ENCODE results near the gene SPATA2L. TPM values are rescaled to one million over a fixed set of nuclear protein-coding genes. Genes with fewer than 3 reads are reported as not detected.
"Not testable (repeated sequence)": the region's sequence is repeated elsewhere in the genome, so short reads cannot be mapped to it uniquely, and the experiment has no call there.

The SPATA2L gene
- total RNA-seq, 8 experiments from 2014 or later = 2.1 to 10.7 (median 6.2) TPM

DNA sequence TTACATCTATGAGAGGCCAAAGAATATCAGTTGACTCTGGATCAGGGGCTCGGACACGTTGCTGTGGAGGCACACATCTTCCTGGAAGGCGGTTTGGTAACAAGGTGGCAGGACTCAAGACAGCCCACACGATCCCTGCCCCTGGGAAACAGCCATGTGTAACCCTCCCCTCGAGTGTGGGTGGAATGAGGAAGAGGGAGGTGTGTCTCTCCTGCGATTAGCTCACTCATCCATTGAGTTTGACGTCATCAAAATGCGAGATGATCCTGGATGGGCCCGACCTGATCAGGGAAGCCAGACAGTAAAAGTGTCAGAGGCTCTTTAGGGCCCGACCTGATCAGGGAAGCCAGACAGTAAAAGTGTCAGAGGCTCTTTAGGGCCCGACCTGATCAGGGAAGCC, 37.3 kb downstream of the SPATA2L start:
- in situ Hi-C loops (cut with MboI; ENCODE audit: low pct_unique_long_range_greater_than_20kb in 2 of 9, low sequenced_read_pairs in 9 of 9, unreplicated experiment in 9 of 9); H3K4me1 ChIP-seq (replicated peaks in 1 of 2); H3K4me3 ChIP-seq; H3K27ac ChIP-seq: not testable (repeated sequence)
- WGBS, 10 experiments = 40 to 90% (median 82%) methylated on average over 1 to 7 of the region's 11 CpGs; no CpG with 5 or more reads in 6 of the 10 experiments
- ATAC-seq (replicated peaks in 6 of 8) = peak in 3 of 8 experiments; percentile 30 to 61 (median 59)

- Histone ChIP-seq H3K27ac (no peak overlapping the region), H3K4me1 (replicated peaks in 1 of 2) (peaks cover 13% of the 10 kb centered on the region in 2 donors), H3K4me3 (no peak overlapping the region)
- in situ Hi-C loops (cut with MboI; ENCODE audit: low pct_unique_long_range_greater_than_20kb in 2 of 9, low sequenced_read_pairs in 9 of 9, unreplicated experiment in 9 of 9) = no loop called here
- 84 to 100% (median 100%) methylated on average over 2 to 7 of the region's 9 CpGs; no CpG with 5 or more reads in 2 of the 10 experiments for WGBS, 10 experiments
- ATAC-seq (replicated peaks in 6 of 8) = no peak
These were observed 40.3 kb downstream of the SPATA2L start for GRCh38 chr16:89661215-89661614.

DNA sequence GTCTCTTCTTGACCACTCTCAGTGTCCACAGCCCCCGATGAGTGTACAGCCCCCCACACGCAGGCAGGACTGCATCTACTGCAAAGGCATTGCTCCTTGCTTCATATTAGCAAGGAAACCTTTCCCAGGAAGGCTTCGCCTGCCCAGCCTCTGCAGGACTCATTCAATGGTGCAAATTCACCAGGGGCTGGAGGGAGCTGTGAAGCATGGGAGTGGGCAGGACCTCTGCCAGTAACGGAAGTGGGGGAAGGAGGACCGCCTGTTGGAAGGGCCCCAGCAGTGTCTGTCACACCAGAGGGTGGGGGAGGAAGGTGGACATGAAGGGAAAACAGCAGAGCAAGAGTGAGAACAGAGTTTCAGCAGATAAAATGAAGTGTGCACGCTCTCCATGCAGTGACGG, 41.4 kb downstream of the SPATA2L start:
- no peak for ATAC-seq (replicated peaks in 6 of 8)
- no peak overlapping the region for H3K4me3 ChIP-seq
- peaks cover 13 to 15% of the 10 kb centered on the region in 2 donors for H3K4me1 ChIP-seq (replicated peaks in 1 of 2)
- H3K27ac ChIP-seq = no peak overlapping the region
- WGBS, 10 experiments = 88 to 100% (median 92%) methylated on average over 1 to 6 of the region's 7 CpGs; no CpG with 5 or more reads in 5 of the 10 experiments
- in situ Hi-C loops (cut with MboI; ENCODE audit: low pct_unique_long_range_greater_than_20kb in 2 of 9, low sequenced_read_pairs in 9 of 9, unreplicated experiment in 9 of 9) = no loop called here

- peaks cover 13 to 15% of the 10 kb centered on the region in 2 donors for H3K4me1 ChIP-seq (replicated peaks in 1 of 2)
- H3K27ac ChIP-seq = peak overlapping the region; percentile 28 to 83
- 5 to 80% (median 18%) methylated on average over 1 to 22 of the region's 27 CpGs; no CpG with 5 or more reads in 2 of the 10 experiments for WGBS, 10 experiments
- peak; percentile 14 to 29 (median 24) for ATAC-seq (replicated peaks in 6 of 8)
- peak overlapping the region; percentile 71 to 95 (median 81) for H3K4me3 ChIP-seq
- in situ Hi-C loops (cut with MboI; ENCODE audit: low pct_unique_long_range_greater_than_20kb in 2 of 9, low sequenced_read_pairs in 9 of 9, unreplicated experiment in 9 of 9) = no loop called here
These were observed 43.2 kb downstream of the SPATA2L start for GRCh38 chr16:89658221-89658879.

DNA sequence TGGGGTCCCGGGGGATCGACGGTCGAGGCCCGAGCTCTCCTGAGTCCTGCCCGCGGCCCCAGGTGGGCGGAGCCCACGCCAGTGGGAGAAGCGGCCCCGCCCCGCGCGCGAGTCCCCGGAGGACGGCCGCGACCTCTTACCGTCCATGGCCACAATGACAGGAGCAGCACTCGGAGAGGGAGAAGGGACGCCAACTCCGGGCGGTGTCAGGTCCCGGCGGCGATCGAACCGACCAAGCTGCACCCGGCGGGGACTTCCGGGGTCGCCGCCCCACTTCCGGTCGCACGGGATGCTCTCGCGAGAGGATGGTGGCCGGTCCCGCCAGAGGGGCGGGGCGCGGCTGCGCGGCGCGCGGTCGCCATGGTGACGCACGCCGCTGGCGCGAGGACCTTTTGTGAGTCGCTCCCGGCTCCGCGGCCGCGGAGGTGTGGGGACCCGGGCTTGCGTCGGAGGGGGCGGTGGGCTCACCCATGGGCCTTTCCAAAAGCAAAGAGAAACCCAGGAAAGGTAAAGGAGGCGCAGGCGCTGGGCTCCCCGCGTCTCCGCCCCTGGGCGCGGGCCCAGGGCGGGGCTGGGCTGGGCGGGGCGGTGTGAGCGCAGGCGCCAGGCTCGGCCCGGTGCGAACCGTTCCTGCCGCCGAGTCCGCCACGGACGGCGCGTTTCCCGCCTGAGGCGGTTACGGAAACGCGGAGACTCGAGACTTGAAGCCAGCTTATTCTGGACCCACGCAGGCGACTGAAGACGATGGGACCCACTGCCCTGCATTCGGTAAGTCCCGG, 43.9 kb downstream of the SPATA2L start, which contains the start of the genes CHMP1A and SPATA33:
TSS of gene CHMP1A (minus strand) at position 267 of the 779 bp plus-strand sequence. CDS start at position 147, 120 bp downstream.
TSS of gene SPATA33 (plus strand) at position 395 of the 779 bp plus-strand sequence. CDS start at position 471, 76 bp downstream.
- peak within 1 kb of the TSS; percentile 65 to 83 for H3K27ac ChIP-seq
- in situ Hi-C loops (cut with MboI; ENCODE audit: low pct_unique_long_range_greater_than_20kb in 2 of 9, low sequenced_read_pairs in 9 of 9, unreplicated experiment in 9 of 9) = no loop called here
- WGBS, 10 experiments = 0% methylated on average over 3 to 9 of the region's 99 CpGs; no CpG with 5 or more reads in 7 of the 10 experiments

DNA sequence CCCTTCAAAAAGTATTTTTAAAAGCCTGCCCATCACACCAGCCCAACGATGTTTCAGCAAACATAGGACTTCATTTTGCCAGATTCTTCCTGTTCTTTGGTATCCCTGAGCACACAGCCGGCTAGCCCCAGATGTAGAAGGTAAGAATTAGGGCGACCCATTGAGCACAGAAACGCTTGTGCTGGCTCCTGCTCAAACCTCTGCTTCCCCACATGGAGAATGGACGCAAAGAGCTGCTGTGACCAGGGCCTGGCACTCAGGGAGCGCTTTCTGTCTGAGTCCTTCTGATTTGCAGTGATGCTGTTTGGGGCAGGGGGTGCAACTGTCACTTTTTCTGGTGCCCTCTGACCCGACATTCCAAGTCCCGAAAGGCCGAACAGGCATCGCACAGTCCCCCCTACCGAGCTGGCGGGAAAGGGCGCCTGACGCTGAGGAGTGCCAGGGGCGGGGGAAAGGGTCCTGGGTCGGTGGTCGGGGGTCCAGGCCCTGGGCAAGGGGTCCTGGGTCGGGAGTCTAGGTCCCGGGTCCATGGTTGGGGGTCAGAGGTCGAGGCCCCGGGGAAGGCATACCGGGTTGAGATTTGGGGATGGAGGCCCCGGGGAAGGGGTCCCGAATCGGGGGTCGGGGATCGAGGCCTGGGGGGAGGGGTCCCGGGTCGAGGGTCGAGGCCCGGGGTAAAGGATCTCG, 44.9 kb downstream of the SPATA2L start:
- peak overlapping the region; percentile 71 to 95 (median 81) for H3K4me3 ChIP-seq
- no peak overlapping the region for H3K27ac ChIP-seq
- in situ Hi-C loops (cut with MboI; ENCODE audit: low pct_unique_long_range_greater_than_20kb in 2 of 9, low sequenced_read_pairs in 9 of 9, unreplicated experiment in 9 of 9) = no loop called here
- WGBS, 10 experiments = 60 to 100% (median 72%) methylated on average over 1 to 8 of the region's 32 CpGs; no CpG with 5 or more reads in 4 of the 10 experiments
- H3K4me1 ChIP-seq (replicated peaks in 1 of 2) = peaks cover 13 to 15% of the 10 kb centered on the region in 2 donors
- ATAC-seq (replicated peaks in 6 of 8) = no peak

More for the DNA sequence above, 43.9 kb downstream of the SPATA2L start, which contains the start of the genes CHMP1A and SPATA33:
- Histone ChIP-seq H3K4me3 (peak within 1 kb of the TSS; percentile 71 to 95 (median 81)), H3K4me1 (replicated peaks in 1 of 2) (peaks cover 13 to 15% of the 10 kb centered on the region in 2 donors)
- peak; percentile 93 to 97 (median 95) for ATAC-seq (replicated peaks in 6 of 8)

GRCh38 chr16:89655062-89655643, 46.4 kb downstream of the SPATA2L start:
- H3K27ac ChIP-seq = no peak overlapping the region
- H3K4me1 ChIP-seq (replicated peaks in 1 of 2) = peaks cover 13 to 15% of the 10 kb centered on the region in 2 donors
- ATAC-seq (replicated peaks in 6 of 8) = no peak
- H3K4me3 ChIP-seq = no peak overlapping the region
- 17 to 100% (median 92%) methylated on average over 1 to 8 of the region's 10 CpGs; no CpG with 5 or more reads in 1 of the 10 experiments for WGBS, 10 experiments
- in situ Hi-C loops (cut with MboI; ENCODE audit: low pct_unique_long_range_greater_than_20kb in 2 of 9, low sequenced_read_pairs in 9 of 9, unreplicated experiment in 9 of 9) = no loop called here

DNA sequence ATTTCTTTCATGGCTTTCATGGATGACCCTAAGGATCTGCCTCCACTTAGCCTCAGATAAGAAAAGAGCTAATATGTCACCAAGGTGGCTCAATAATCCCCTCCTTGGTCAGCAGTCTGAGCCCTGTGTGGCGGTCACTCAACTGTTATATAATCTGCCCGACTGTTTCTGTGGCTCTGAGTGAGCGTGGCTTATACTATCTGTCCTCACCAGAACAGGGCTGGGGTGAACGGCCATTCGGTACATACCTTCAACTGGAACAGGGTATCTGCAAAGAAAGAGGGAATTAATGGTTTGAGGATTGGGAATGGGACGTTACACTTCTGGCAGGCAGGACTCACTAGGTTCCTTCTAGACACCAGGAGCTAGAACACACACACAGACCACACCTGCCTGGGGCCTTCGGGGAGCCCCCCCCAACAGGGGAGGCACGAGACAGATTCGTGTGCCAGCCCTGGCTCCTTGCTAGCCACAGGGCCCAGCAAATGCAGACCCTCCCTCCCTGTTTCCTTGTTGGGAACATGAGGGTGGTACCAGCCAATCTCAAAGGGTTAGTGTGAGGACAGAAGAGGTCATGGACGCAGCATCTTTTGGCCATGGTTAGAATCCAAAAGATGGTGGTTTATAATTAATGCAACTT, 47.7 kb downstream of the SPATA2L start:
- Histone ChIP-seq H3K27ac (no peak overlapping the region), H3K4me1 (replicated peaks in 1 of 2) (peaks cover 10% of the 10 kb centered on the region in 2 donors), H3K4me3 (no peak overlapping the region)
- WGBS, 10 experiments = 77 to 100% (median 88%) methylated on average over 1 to 6 of the region's 10 CpGs; no CpG with 5 or more reads in 2 of the 10 experiments
- no peak for ATAC-seq (replicated peaks in 6 of 8)
- in situ Hi-C loops (cut with MboI; ENCODE audit: low pct_unique_long_range_greater_than_20kb in 2 of 9, low sequenced_read_pairs in 9 of 9, unreplicated experiment in 9 of 9) = no loop called here

- peak in 1 of 8 experiments; percentile 10 for ATAC-seq (replicated peaks in 6 of 8)
- in situ Hi-C loops (cut with MboI; ENCODE audit: low pct_unique_long_range_greater_than_20kb in 2 of 9, low sequenced_read_pairs in 9 of 9, unreplicated experiment in 9 of 9) = no loop called here
- H3K4me3 ChIP-seq = no peak overlapping the region
- no peak overlapping the region for H3K27ac ChIP-seq
- peaks cover 4 to 5% of the 10 kb centered on the region in 2 donors for H3K4me1 ChIP-seq (replicated peaks in 1 of 2)
- WGBS, 10 experiments = 91 to 100% (median 93%) methylated on average over 1 to 12 of the region's 15 CpGs; no CpG with 5 or more reads in 5 of the 10 experiments
These were observed 49.9 kb downstream of the SPATA2L start for GRCh38 chr16:89651584-89651983.

DNA sequence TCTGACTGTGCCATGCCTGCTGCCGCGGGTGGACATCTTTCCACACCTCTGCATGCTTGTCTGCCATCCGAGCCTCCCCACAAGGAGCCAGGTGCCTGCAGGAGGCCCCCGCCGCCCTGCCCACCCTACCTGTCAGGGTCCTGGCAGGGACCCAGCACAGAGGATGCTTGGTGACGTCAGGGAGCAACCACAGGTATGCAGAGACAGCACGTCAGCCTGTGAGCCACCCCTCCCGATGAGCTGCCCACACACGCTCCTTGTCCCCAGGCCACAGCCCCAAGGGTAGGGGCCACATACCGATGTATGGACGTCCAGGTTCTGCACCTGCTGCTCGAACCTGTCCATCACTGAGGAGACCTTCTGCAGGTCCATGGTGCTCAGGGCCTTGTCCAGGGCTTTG, 54.6 kb downstream of the SPATA2L start:
- no peak for ATAC-seq (replicated peaks in 6 of 8)
- in situ Hi-C loops (cut with MboI; ENCODE audit: low pct_unique_long_range_greater_than_20kb in 2 of 9, low sequenced_read_pairs in 9 of 9, unreplicated experiment in 9 of 9) = no loop called here
- no peak overlapping the region for H3K4me3 ChIP-seq
- 67 to 89% methylated on average over 1 to 3 of the region's 12 CpGs; no CpG with 5 or more reads in 8 of the 10 experiments for WGBS, 10 experiments
- no peak overlapping the region for H3K27ac ChIP-seq
- H3K4me1 ChIP-seq (replicated peaks in 1 of 2) = peaks cover 2% of the 10 kb centered on the region in 2 donors

Measured in motor neuron (in vitro differentiated cells).